ENCODE results near the gene BRINP2.

Gene BRINP2

GRCh38 chr1:177170756-177171535 lies at the start of gene BRINP2:
Gene BRINP2 (plus strand): TSS chr1:177170958. CDS start chr1:177229877, 58,919 bp downstream.
- no peak for DNase-seq (ENCODE audit: low spot score)

GRCh38 chr1:177122461-177123251 lies 48.1 kb upstream of the BRINP2 start:
- no peak for DNase-seq (ENCODE audit: low spot score)

GRCh38 chr1:177124577-177125278 lies 46.0 kb upstream of the BRINP2 start:
- DNase-seq (ENCODE audit: low spot score): no peak

- DNase-seq (ENCODE audit: low spot score): no peak
Measured at GRCh38 chr1:177126267-177126666, 44.5 kb upstream of the BRINP2 start.

- DNase-seq (ENCODE audit: low spot score): no peak
Measured at GRCh38 chr1:177128665-177129281, 42.0 kb upstream of the BRINP2 start.

- DNase-seq (ENCODE audit: low spot score): no peak
Measured at GRCh38 chr1:177130451-177130945, 40.3 kb upstream of the BRINP2 start.

GRCh38 chr1:177131723-177132122 lies 39.0 kb upstream of the BRINP2 start:
- DNase-seq (ENCODE audit: low spot score): no peak

- DNase-seq (ENCODE audit: low spot score): no peak
Measured at GRCh38 chr1:177132141-177132540, 38.6 kb upstream of the BRINP2 start.

- DNase-seq (ENCODE audit: low spot score): no peak
Measured at GRCh38 chr1:177133977-177134538, 36.7 kb upstream of the BRINP2 start.

- no peak for DNase-seq (ENCODE audit: low spot score)
Measured at GRCh38 chr1:177135250-177135649, 35.5 kb upstream of the BRINP2 start.

- no peak for DNase-seq (ENCODE audit: low spot score)
Measured at GRCh38 chr1:177137814-177138213, 32.9 kb upstream of the BRINP2 start.

- no peak for DNase-seq (ENCODE audit: low spot score)
Measured at GRCh38 chr1:177138347-177138746, 32.4 kb upstream of the BRINP2 start.

GRCh38 chr1:177142010-177142409 lies 28.7 kb upstream of the BRINP2 start:
- no peak for DNase-seq (ENCODE audit: low spot score)

GRCh38 chr1:177142791-177143271 lies 27.9 kb upstream of the BRINP2 start:
- DNase-seq (ENCODE audit: low spot score): no peak

- no peak for DNase-seq (ENCODE audit: low spot score)
Measured at GRCh38 chr1:177145106-177146070, 25.4 kb upstream of the BRINP2 start.

GRCh38 chr1:177146499-177146898 lies 24.3 kb upstream of the BRINP2 start:
- no peak for DNase-seq (ENCODE audit: low spot score)

GRCh38 chr1:177162243-177162642 lies 8.5 kb upstream of the BRINP2 start:
- no peak for DNase-seq (ENCODE audit: low spot score)

GRCh38 chr1:177163844-177164379 lies 6.8 kb upstream of the BRINP2 start:
- DNase-seq (ENCODE audit: low spot score): no peak

GRCh38 chr1:177164380-177165068 lies 6.2 kb upstream of the BRINP2 start, which contains the start of gene ASTN1:
Gene ASTN1 (minus strand): TSS chr1:177164712. CDS start chr1:177164676, 36 bp downstream.
- no peak for DNase-seq (ENCODE audit: low spot score)

Data from SW480 (cell line).